Naive thymus-derived CD4-positive, alpha-beta T cell (primary cell): ENCODE data around the gene SYCE3. TPM values are rescaled to one million over a fixed set of nuclear protein-coding genes. Genes with fewer than 3 reads are reported as not detected.

ENCODE experiments used
- ATAC-seq: fragments of 150-1000 bp; cut with Tn5 transposase; 2 replicates; pipeline ENCODE4 v1.10.0; 2021; ENCODE audit warnings: mild to moderate bottlenecking, moderate library complexity
- CTCF ChIA-PET: fragments of 350-600 bp; sonication (Branson Sonifier 250); formaldehyde crosslinking; loops from one replicate; lab custom pipeline; 2021; ENCODE audit warnings: antibody characterized with exemption; lab: Charles Lee
- POLR2A ChIA-PET: fragments of 350-600 bp; sonication (Branson Sonifier 250); formaldehyde crosslinking; loops from one replicate; lab custom pipeline; 2021; ENCODE audit warnings: antibody characterized with exemption, inconsistent platforms; lab: Charles Lee
- DNase-seq, 9 donors: peaks; one replicate each; pipeline versions ENCODE4 v3.0.0 to v3.0.0-alpha.2; 2020 to 2022; ENCODE audit warnings: mixed read lengths in 1 of 9
- H3K27ac ChIP-seq: one replicate; pipeline ENCODE4 v1.7.0; 2013; ENCODE audit warnings: mild to moderate bottlenecking, low read depth, low read length, moderate library complexity
- H3K27me3 ChIP-seq, 2 donors: one replicate each; pipeline ENCODE4 v1.7.0; 2013; ENCODE audit warnings: low read length in 2 of 2, mild to moderate bottlenecking in 2 of 2, moderate library complexity in 2 of 2; ENCODE audit not compliant: control insufficient read depth in 2 of 2, insufficient read depth in 2 of 2
- H3K36me3 ChIP-seq, 3 experiments: 1 replicate in 2 of 3; 2 replicates in 1 of 3; pipeline ENCODE4 v1.7.0; 2013; ENCODE audit warnings: low read length in 3 of 3, mild to moderate bottlenecking in 3 of 3, moderate library complexity in 1 of 3; ENCODE audit not compliant: insufficient read depth in 3 of 3, control insufficient read depth in 2 of 3
- H3K4me1 ChIP-seq, 2 donors: one replicate each; pipeline ENCODE4 v1.7.0; 2013; ENCODE audit warnings: low read length in 2 of 2, mild to moderate bottlenecking in 2 of 2, moderate library complexity in 1 of 2; ENCODE audit not compliant: control insufficient read depth in 2 of 2, insufficient read depth in 2 of 2
- H3K4me3 ChIP-seq: 2 replicates; pipeline ENCODE4 v1.7.0; 2013; ENCODE audit warnings: mild to moderate bottlenecking, low read length
- H3K9me3 ChIP-seq, 3 experiments: 1 replicate in 2 of 3; 2 replicates in 1 of 3; pipeline ENCODE4 v1.7.0; 2013; ENCODE audit warnings: low read length in 3 of 3; ENCODE audit not compliant: control insufficient read depth in 2 of 3
- H3K27ac Mint-ChIP-seq, 9 donors: one replicate each; pipeline ENCODE4 v1.8.0; 2020 to 2022; ENCODE audit warnings: mixed read lengths in 9 of 9, mild to moderate bottlenecking in 8 of 9, moderate library complexity in 5 of 9, inconsistent platforms in 2 of 9
- H3K27me3 Mint-ChIP-seq, 5 donors: one replicate each; pipeline ENCODE4 v1.8.0; 2021 to 2022; ENCODE audit warnings: mixed read lengths in 5 of 5, mild to moderate bottlenecking in 1 of 5
- H3K36me3 Mint-ChIP-seq, 5 donors: one replicate each; pipeline ENCODE4 v1.8.0; 2020 to 2022; ENCODE audit warnings: mixed read lengths in 5 of 5, mild to moderate bottlenecking in 3 of 5, inconsistent platforms in 1 of 5
- H3K4me1 Mint-ChIP-seq, 7 donors: one replicate each; pipeline ENCODE4 v1.8.0; 2020 to 2022; ENCODE audit warnings: mixed read lengths in 7 of 7, mild to moderate bottlenecking in 3 of 7, inconsistent platforms in 1 of 7
- H3K4me3 Mint-ChIP-seq, 10 donors: one replicate each; pipeline ENCODE4 v1.8.0; 2020 to 2022; ENCODE audit warnings: mild to moderate bottlenecking in 10 of 10, mixed read lengths in 10 of 10, moderate library complexity in 6 of 10, inconsistent platforms in 2 of 10
- H3K9me3 Mint-ChIP-seq, 11 donors: one replicate each; pipeline ENCODE4 v1.8.0; 2020 to 2022; ENCODE audit warnings: mixed read lengths in 11 of 11, mild to moderate bottlenecking in 4 of 11, inconsistent platforms in 1 of 11, moderate library complexity in 1 of 11
- intact Hi-C, 2 donors: fragments of 100-400 bp; cut with micrococcal nuclease; formaldehyde crosslinking; loops; one replicate each; pipeline ENCODE4 v1.15.1; 2023
- polyA plus RNA-seq, 2 donors: library from polyadenylated mRNA; unstranded; fragments of 300-500 nt; fragmentation: Illumina TruSeq; gene quantifications; one replicate each; pipeline ENCODE4 v1.2.3, GENCODE V29; 2021
- total RNA-seq, 6 experiments: library from RNA in 5 of 6; stranded (reverse) in 5 of 6; gene quantifications; 1 replicate in 5 of 6; 2 replicates in 1 of 6; pipeline ENCODE4 v1.2.3 and lab custom pipeline; 2021 to 2026

Gene SYCE3
- total and polyA plus RNA-seq, 7 experiments from 2014 or later, result not detected

DNA sequence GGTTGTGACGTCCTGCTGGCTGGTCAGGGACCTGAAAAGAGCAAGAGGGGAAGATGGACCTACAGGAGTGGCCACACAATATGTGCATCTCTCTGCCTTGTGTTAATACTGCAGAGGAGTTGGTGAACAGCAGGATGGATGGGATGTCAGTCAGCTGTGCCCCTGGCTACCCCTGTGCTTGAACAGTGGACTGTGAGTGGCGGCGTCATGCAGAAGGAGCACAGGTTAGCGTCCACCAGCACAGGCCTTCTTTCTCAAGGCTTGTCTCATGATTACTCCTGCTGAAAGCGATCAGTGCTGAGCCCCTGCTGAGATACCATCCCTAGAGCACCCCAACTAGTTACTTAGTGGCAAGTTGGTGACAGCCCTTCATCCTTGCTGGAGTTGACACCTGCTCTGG is 23.7 kb upstream of the SYCE3 start:
- Mint-ChIP-seq H3K27me3 (peaks cover 0 to 17% (median 0%) of the 10 kb centered on the region in 5 donors), H3K4me3 (no peak overlapping the region), H3K36me3 (peaks cover 0 to 4% (median 0%) of the 10 kb centered on the region in 5 donors), H3K27ac (no peak overlapping the region), H3K9me3 (peaks cover 0 to 3% (median 0%) of the 10 kb centered on the region in 11 donors), H3K4me1 (peaks cover 0 to 22% (median 11%) of the 10 kb centered on the region in 7 donors)
- Histone ChIP-seq H3K36me3 (peaks cover 0 to 3% (median 0%) of the 10 kb centered on the region in 3 experiments), H3K9me3 (no peaks in the 10 kb centered on the region), H3K27ac (no peak overlapping the region), H3K4me1 (peaks cover 13 to 15% of the 10 kb centered on the region in 2 donors), H3K27me3 (no peaks in the 10 kb centered on the region), H3K4me3 (no peak overlapping the region)
- intact Hi-C loops, result loop anchor here in 1 of 2 donors (10.0 kb wide), 1 partner anchor 312 kb away; the partner anchor contains the start of gene MAPK11
- DNase-seq (no peak), ATAC-seq (no peak)
- ChIA-PET CTCF (interaction anchor here (0.6 to 1.4 kb wide), 3 partner anchors 25 to 658 kb away, joined by 3 to 5 read pairs (median 3); partner anchors contain the start of gene SCO2), POLR2A (interaction anchor here (1.2 to 1.9 kb wide), 2 partner anchors 23 to 35 kb away, joined by 3 to 5 read pairs; partner anchors contain the start of gene SYCE3)

DNA sequence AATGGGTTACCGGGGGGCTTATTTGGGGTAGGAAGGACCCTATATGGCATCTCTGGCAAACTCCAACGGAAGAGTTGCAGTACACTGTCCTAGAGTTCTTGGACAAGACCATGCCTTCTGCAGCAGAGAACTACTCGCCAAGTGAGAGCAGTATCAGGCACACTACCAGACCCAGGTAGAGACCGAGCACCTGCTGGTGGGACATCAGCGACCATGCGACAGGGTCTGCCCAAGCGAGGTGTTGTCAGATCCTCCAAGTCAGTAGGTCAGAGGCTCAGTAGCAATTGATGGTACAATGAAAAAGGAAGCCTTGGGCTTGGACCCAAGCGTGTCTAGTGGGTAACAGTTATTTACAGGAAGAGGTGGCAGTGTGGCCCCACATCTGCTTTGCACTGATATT is 23.1 kb upstream of the SYCE3 start:
- ChIA-PET POLR2A (interaction anchor here (0.6 to 0.9 kb wide), 2 partner anchors 35 to 135 kb away, joined by 3 read pairs; no protein-coding TSS in a partner anchor), CTCF (interaction anchor here (1.0 kb wide), 1 partner anchor 23 kb away, joined by 3 read pairs; no protein-coding TSS in a partner anchor)
- no peak for ATAC-seq
- Histone ChIP-seq H3K4me3 (no peak overlapping the region), H3K9me3 (no peaks in the 10 kb centered on the region), H3K27me3 (no peaks in the 10 kb centered on the region), H3K4me1 (peaks cover 16 to 18% of the 10 kb centered on the region in 2 donors), H3K27ac (no peak overlapping the region), H3K36me3 (peaks cover 0 to 8% (median 0%) of the 10 kb centered on the region in 3 experiments)
- H3K9me3 Mint-ChIP-seq, result peaks cover 0 to 3% (median 0%) of the 10 kb centered on the region in 11 donors
- peaks cover 0 to 14% (median 0%) of the 10 kb centered on the region in 5 donors for H3K27me3 Mint-ChIP-seq
- H3K4me3 Mint-ChIP-seq, result peak overlapping the region in 1 of 10 donors; percentile 25
- H3K4me1 Mint-ChIP-seq, result peaks cover 0 to 26% (median 11%) of the 10 kb centered on the region in 7 donors
- intact Hi-C loops, result loop anchor here in 1 of 2 donors (10.0 kb wide), 1 partner anchor 311 kb away; the partner anchor contains the start of gene MAPK11
- no peak for DNase-seq
- H3K36me3 Mint-ChIP-seq, result peaks cover 0 to 5% (median 0%) of the 10 kb centered on the region in 5 donors
- H3K27ac Mint-ChIP-seq, result no peak overlapping the region

DNA sequence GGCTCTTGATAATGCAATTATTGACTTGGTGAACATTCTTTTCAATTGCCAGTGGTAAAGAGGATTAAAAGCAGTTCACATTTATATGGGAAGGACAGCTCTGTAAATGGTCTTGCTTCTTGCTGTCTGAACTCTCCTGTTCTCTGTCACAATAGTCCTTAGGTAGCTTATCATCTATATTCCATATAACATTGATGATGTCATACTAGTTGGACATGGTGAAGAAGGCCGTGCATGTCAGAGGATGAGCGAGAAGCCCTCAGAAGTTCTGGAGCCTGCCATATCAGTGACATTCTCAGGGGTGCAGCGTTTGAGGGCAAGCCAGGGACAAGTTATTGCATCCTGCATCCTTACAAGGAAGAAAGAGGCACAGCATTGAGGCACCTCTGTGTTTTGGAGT is 22.5 kb upstream of the SYCE3 start:
- Histone ChIP-seq H3K9me3 (no peaks in the 10 kb centered on the region), H3K27ac (no peak overlapping the region), H3K4me3 (no peak overlapping the region), H3K4me1 (peaks cover 16 to 18% of the 10 kb centered on the region in 2 donors), H3K27me3 (no peaks in the 10 kb centered on the region), H3K36me3 (peaks cover 0 to 10% (median 0%) of the 10 kb centered on the region in 3 experiments)
- POLR2A ChIA-PET, result interaction anchor here (0.6 to 0.9 kb wide), 2 partner anchors 36 to 135 kb away, joined by 3 read pairs; no protein-coding TSS in a partner anchor
- no peak overlapping the region for H3K4me3 Mint-ChIP-seq
- DNase-seq (no peak), ATAC-seq (no peak)
- CTCF ChIA-PET, result interaction anchor here (1.0 kb wide), 1 partner anchor 22 kb away, joined by 3 read pairs; no protein-coding TSS in a partner anchor
- H3K27ac Mint-ChIP-seq, result no peak overlapping the region
- peaks cover 0 to 9% (median 0%) of the 10 kb centered on the region in 5 donors for H3K36me3 Mint-ChIP-seq
- intact Hi-C loops, result loop anchor here in 1 of 2 donors (10.0 kb wide), 1 partner anchor 310 kb away; the partner anchor contains the start of gene MAPK11
- H3K27me3 Mint-ChIP-seq, result peaks cover 0 to 9% (median 0%) of the 10 kb centered on the region in 5 donors
- H3K4me1 Mint-ChIP-seq, result peaks cover 0 to 28% (median 15%) of the 10 kb centered on the region in 7 donors
- no peaks in the 10 kb centered on the region for H3K9me3 Mint-ChIP-seq

DNA sequence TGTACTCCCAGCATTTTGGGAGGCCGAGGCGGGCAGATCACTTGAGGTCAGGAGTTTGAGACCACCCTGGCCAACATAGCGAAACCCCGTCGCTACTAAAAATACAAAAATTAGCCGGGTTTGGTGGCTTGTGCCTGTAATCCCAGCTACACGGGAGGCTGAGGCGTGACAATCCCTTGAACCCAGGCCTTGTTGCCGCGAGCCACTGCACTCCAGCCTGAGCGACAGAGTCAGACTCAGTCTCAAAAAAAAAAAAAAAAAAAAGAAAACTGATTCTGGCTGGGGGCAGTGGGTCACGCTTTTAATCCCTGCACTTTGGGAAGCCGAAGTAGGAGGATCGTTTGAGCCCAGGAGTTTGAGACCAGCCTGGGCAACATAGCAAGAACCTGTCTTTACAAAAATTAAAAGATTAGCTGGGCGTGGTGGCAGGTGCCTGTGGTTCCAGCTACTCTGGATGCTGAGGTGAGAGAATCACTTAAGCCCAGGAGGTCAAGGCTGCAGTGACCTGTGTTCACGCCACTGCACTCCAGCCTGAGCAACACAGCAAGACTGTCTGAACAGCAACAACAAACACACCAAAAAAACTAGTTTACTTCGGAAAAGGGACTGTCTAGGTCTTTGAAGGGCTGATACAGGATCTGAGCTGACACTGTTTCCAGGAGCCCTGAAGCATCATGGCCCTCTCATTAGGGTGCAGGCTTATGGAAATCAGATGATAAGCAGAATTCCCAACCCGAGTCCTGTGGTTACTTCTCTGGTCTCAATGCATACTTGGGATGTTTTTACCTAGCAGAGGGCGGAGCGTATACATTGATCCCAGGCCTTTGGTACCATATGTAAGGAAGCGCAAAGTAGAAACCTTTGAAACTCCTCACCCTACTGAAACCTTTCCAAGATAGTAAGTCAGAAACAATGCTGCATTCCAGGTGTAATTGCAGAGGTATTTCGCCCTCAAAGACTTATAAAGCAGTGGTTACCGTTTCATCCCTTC is 21.7 kb upstream of the SYCE3 start:
- no peaks in the 10 kb centered on the region for H3K9me3 Mint-ChIP-seq
- peaks cover 16 to 18% of the 10 kb centered on the region in 2 donors for H3K4me1 ChIP-seq
- H3K36me3 Mint-ChIP-seq, result peaks cover 0 to 12% (median 4%) of the 10 kb centered on the region in 5 donors
- H3K27me3 Mint-ChIP-seq, result peaks cover 0 to 1% (median 0%) of the 10 kb centered on the region in 5 donors
- no peak overlapping the region for H3K27ac Mint-ChIP-seq
- H3K9me3 ChIP-seq, result no peaks in the 10 kb centered on the region
- intact Hi-C loops, result loop anchor here in 1 of 2 donors (10.0 kb wide), 1 partner anchor 310 kb away; the partner anchor contains the start of gene MAPK11
- peaks cover 0 to 34% (median 18%) of the 10 kb centered on the region in 7 donors for H3K4me1 Mint-ChIP-seq
- no peaks in the 10 kb centered on the region for H3K27me3 ChIP-seq
- ChIA-PET CTCF (interaction anchor here (1.0 kb wide), 1 partner anchor 21 kb away, joined by 3 read pairs; no protein-coding TSS in a partner anchor), POLR2A (interaction anchor here (0.9 to 3.7 kb wide), 3 partner anchors 20 to 37 kb away, joined by 3 to 33 read pairs (median 3); partner anchors contain the start of gene SYCE3)
- DNase-seq, result no peak
- H3K4me3 ChIP-seq, result no peak overlapping the region
- H3K36me3 ChIP-seq, result peaks cover 0 to 18% (median 0%) of the 10 kb centered on the region in 3 experiments
- H3K4me3 Mint-ChIP-seq, result peak overlapping the region; percentile 81 to 94 (median 90)
- H3K27ac ChIP-seq, result no peak overlapping the region
- ATAC-seq, result no peak

DNA sequence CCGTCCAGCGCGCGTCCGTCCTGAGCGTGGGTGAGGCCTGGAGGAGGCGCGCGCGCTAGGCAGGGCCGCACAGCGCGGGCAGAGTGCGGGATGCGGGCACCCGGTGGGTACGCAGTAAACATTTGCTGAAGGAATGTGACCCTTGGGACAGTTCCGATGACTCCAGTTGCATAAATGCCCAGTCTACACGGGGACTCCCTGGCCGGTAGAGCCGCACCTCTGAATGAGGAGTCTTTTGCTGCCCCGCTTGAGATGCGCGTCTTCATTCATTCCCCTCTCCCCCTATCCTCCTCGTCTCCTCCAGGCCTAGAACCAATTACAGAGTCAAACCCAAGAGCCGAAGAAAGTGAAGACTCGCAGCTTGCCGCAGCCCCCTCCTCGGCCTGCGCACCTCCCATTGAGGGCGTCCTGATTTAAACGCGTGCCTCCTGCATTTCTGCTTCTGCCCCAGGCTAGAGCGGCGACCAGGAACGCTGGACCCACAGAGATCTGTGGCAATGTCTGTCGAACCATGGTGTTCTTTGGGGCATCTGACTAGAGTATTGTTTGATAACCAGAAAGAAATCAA is 20.7 kb upstream of the SYCE3 start:
- peaks cover 0 to 35% (median 18%) of the 10 kb centered on the region in 7 donors for H3K4me1 Mint-ChIP-seq

More for the DNA sequence above, 20.7 kb upstream of the SYCE3 start:
- H3K36me3 Mint-ChIP-seq, result peaks cover 0 to 12% (median 4%) of the 10 kb centered on the region in 5 donors
- no peaks in the 10 kb centered on the region for H3K27me3 Mint-ChIP-seq
- H3K4me3 Mint-ChIP-seq, result peak overlapping the region; percentile 81 to 94 (median 90)
- POLR2A ChIA-PET, result interaction anchor here (1.0 to 3.7 kb wide), 9 partner anchors 12 to 76 kb away, joined by 3 to 33 read pairs (median 7); partner anchors contain the start of genes LMF2, NCAPH2, SCO2 and SYCE3
- Histone ChIP-seq H3K27me3 (no peaks in the 10 kb centered on the region), H3K4me3 (peak overlapping the region; percentile 80), H3K9me3 (no peaks in the 10 kb centered on the region), H3K27ac (peak overlapping the region; percentile 99), H3K4me1 (peaks cover 16 to 18% of the 10 kb centered on the region in 2 donors), H3K36me3 (peaks cover 0 to 25% (median 0%) of the 10 kb centered on the region in 3 experiments)
- H3K9me3 Mint-ChIP-seq, result no peaks in the 10 kb centered on the region
- ATAC-seq (peak; percentile 16), DNase-seq (no peak)
- peak overlapping the region; percentile 12 to 96 (median 91) for H3K27ac Mint-ChIP-seq
- CTCF ChIA-PET, result interaction anchor here (2.2 kb wide), 1 partner anchor 37 kb away, joined by 8 read pairs; no protein-coding TSS in a partner anchor
- intact Hi-C loops, result loop anchor here (1.0 to 10.0 kb wide), 10 partner anchors 17 to 383 kb away; partner anchors contain the start of genes ARSA (in 1 of the 2), MAPK11 (in 1 of the 2), MAPK8IP2 (in 1 of the 2) and SBF1 (in 1 of the 2)
